Measurements from ENCODE around the gene IL21.
"Not testable (repeated sequence)": the region's sequence is repeated elsewhere in the genome, so short reads cannot be mapped to it uniquely, and the experiment has no call there.

IL21 gene

DNA sequence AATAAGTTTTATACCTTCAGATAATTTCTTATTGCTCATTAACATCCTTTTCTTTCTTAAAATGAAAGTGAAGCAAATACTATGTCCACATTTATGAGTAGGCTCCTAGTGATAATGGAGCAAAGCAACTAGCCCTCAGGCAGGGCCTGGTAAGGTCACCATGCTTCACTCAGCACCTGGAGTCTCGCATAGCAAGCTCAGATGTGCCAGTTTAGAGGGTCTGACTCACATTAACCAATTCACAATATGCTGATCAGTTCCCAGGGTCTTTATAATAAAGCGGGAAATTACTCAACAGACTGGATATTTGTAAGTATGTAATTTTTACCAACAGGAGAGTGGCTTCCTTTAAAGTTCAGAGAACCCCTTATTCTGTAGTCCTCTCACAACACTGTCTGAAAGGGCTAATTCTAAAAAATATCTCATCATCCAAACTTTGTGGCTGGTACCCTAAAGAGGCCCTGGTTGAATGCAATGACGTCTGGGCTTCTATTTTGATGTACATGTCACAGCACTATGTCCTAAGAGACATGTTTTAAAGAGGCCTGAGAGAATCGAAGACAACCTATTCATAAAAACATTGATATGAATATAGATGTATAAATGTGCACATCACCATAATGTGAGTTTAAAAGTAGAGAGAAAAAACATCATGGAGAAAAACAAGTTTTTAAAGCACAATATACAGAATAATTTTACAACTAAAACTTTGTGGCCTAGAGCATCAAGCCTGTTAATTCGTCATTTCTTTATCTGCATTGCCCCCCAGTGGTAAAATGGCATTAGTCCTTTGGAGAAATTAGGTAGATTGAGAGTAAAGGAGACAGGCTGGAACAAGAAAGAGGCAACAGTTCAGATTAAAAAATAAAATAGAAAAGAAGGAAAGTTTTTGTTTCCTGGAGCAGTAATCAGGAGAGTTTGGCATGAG, 44.3 kb downstream of the IL21 start:
- DNase-seq, result no peak

DNA sequence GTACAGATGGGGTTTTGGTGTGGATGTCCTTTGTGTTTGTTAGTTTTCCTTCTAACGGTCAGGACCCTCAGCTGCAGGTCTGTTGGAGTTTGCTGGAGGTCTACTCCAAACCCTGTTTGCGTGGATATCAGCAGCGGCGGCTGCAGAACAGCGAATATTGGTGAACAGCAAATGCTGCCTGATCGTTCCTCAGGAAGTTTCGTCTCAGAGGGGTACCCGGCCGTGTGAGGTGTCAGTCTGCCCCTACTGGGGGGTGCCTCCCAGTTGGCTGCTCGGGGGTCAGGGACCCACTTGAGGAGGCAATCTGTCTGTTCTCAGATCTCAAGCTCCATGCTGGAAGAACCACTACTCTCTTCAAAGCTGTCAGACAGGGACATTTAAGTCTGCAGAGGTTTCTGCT, 46.5 kb downstream of the IL21 start:
- not testable (repeated sequence) for DNase-seq

DNA sequence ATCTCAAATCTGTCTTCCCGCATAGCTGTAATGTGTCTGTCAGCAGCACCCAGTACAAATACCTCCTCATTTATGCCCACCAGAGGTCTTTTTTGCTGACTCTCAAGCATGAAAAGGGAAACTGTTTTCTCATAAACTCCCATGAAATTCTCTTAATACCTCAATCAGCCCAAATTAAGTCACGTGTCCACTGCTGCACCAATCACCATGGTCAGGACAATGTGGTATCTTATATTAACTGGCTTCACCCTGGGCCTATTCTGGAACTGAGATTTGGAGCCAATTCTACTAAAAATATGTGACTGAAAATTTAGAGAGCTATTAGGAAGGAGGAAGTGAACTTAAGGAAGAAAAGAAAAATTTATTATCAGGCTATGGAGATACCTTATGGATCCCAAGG, 58.4 kb downstream of the IL21 start:
- DNase-seq, result no peak

All from NCI-H2107 (cell line).